CD4-positive, alpha-beta T cell treated with Interleukin-15 for 4 hours (primary cell): ENCODE results near the gene GJA4.
"Not testable (repeated sequence)": the region's sequence is repeated elsewhere in the genome, so short reads cannot be mapped to it uniquely, and the experiment has no call there.

Experiments
- DNase-seq: peaks from one replicate; pipeline ENCODE4 v3.0.0-alpha.2; 2020; ENCODE audit warnings: low spot score

The GJA4 gene

DNA sequence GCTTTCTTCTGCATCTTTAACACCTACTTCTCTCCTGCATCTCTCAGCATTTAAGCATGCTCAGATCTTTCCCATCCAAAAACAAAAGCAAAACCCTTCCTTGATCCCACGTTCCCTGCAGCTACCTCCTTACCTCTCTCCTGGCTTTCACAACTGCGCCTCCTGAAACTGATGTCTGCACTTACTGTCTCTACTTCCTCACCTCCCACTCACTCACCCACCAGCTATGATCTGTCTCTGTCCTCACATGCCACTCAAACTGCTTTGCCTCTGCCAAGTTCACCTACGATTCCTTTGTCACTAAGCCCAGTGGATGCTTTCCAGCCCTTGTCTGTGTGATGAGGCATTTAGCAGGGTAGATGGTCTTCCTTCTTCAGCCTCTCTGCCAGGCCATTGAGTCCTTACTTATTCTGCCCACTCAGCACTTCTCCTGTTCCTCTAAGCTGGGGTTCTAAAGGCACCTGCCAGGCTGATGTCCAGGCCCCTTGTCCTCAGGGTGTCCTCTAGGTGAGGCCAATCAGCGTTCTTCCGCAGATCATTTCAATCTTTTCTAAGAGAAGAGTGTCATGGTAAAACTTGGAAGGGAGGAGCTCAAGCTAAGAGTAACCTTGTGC lies 21.8 kb upstream of the GJA4 start:
- DNase-seq = no peak

DNA sequence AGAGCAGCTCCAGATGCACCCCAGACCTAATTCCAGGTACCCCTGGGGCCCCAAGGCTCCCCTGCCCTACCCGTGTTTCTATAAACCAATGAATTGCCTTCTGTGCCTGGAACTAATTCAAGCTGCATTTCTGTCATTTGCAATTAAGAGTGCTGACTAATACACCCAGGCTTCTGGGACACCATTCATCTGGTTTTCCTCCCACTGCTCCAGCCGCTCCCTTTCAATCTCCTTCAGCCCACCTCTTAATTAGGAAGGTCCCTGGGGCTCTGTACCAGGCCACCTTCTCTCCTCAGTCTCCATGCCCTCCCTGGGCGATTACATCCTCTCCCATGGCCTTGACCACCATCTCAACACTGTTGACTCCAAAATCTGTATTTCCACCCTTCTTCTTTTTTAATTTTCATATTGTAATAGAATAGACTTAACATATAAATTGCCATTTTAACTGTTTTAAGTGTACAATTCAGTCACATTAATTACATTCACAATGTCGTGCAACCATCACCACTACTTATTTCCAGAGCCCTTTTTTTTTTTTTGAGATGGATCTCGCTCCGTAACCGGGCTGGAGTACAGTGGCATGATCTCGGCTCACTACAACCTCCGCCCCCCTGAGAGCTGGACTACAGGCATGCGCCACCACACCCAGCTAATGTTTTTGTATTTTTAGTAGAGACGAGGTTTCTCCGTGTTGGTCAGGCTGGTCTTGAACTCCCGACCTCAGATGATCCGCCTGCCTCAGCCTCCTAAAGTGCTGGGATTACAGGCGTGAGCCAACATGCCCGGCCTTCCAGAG lies 21.0 kb upstream of the GJA4 start:
- DNase-seq = no peak

DNA sequence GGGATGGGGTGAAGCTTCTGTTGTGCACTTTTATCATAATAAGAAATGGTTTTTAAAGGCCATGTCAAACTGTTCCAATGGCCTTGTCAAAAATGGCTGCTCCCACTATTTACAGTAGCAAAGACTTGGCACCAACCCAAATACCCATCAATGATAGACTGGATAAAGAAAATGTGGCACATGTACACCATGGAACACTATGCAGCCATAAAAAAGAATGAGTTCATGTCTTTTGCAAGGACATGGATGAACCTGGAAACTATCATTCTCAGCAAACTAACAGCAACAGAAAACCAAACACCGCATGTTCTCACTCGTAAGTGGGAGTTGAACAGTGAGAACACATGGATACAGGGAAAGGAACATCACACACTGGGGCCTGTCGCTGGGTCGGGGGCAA lies 19.7 kb upstream of the GJA4 start:
- DNase-seq = not testable (repeated sequence)

DNA sequence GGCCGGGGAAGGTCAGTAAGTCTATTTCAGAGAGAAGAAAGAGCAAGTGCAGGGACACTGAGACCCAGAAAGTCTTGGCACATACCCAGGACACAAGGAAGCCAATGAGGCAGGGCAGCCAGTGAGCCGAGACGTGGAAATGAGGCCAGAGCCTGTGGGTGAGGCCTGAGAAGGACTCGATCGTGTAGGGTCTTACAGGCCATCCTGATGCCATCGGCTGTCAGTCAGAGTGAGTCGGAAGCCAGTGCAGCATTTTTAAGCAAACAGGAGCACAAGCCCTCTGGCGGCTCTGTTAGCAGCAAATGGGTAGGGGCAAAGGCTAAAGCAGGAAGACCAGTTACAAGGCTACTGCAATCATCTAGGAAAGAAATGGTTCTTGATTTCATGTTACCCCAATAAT lies 17.8 kb upstream of the GJA4 start:
- DNase-seq = no peak

DNA sequence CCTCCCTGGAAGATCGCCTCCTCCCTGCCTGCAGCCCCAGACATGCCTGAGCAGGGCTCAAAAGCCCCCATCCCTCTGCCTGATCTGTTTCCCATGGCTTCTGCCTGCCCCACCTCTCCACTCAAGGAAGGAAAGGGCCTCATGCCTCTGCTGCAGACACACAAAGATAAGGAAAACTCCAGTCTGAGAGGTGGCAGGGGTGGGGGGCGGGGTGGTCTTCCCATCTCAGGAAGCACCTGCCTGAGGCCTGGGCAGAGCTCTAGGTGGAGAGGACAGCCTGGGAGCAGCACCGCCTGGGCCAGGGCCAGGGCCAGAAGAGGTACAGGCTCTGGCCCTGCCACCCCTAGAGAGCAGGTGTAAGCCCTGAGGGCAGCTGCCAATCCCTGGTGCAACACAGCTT lies 15.9 kb upstream of the GJA4 start:
- DNase-seq = no peak

DNA sequence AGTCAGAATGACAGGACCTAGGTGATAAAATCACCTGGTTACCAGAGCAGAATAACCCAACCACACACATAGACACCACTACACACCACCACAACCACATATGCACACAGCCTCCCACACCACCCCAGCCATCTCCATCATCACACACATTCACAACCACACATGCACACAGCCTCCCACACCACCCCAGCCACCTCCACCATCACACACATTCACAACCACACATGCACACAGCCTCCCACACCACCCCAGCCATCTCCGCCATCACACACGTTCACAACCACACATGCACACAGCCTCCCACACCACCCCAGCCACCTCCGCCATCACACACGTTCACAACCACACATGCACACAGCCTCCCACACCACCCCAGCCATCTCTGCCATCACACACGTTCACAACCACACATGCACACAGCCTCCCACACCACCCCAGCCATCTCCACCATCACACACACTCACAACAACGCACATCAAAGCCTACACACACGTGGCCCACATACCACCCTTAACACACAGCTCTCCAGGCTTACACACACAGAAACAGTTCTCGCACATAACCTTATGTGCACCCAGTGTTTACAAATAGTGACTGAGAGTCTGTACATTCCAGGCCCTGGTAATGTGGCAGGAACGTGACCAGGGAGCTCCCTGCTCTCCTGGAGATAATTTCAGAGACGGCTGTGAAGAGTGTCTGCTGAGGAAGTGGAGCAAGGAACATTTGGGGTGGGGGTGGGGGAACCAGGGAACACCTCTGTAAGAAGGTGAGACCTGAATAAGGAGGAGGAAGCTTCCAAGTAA lies 15.1 kb upstream of the GJA4 start:
- DNase-seq = no peak

DNA sequence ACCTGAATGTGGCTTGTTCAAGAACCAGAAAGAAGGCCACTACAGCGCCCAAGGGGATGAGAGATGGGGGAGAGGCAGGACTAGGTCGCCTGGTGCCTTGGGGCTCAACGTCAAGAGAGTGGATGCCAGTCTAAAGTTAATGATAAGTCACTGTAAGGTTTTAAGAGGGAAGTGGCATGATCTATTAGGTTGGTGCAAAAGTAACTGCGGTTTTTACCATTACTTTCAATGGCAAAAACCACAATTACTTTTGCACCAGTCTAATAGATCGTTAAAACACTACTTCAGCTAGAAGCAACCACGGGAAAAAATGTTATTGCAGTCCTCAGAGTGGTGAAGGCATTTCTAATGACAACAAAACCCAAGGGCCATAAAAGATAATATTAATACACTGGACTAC lies 14.4 kb upstream of the GJA4 start:
- no peak for DNase-seq

DNA sequence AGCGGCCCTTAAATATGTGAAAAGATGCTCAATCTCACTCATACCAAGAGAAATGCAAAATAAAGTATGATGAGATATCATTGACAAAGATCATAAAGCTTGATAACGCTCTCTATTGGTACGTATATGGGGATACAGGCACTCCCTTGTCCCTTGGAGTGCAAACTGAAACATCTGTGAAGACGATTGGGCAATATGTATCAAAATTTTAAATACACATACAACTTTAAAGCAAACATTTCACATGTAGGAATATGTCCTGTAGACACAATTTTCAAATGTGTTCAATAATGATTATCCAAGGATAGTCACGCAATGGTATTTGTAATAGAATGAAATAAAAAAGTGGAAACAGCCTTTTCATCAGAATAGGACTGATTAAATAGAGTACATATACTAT lies 13.8 kb upstream of the GJA4 start:
- no peak for DNase-seq

DNA sequence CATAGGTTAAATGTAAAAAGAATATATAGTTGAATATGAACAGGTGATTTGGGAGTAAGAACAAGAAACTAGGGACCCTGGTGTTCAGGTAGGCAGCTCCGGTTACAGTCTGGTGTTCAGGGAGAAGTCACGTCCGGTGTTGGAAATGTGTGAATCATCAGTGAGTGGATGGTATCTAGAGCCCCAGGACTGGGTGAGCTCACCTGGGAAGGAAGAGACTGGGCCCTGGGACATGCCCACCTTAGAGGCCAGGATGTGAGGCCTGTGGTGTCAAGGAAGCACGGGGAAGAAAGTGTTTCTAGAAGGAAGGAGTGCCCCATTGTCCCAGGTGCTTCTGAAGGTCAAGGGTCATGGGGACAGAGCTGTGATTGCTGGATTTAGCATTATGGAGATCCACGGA lies 13.3 kb upstream of the GJA4 start:
- DNase-seq = no peak

DNA sequence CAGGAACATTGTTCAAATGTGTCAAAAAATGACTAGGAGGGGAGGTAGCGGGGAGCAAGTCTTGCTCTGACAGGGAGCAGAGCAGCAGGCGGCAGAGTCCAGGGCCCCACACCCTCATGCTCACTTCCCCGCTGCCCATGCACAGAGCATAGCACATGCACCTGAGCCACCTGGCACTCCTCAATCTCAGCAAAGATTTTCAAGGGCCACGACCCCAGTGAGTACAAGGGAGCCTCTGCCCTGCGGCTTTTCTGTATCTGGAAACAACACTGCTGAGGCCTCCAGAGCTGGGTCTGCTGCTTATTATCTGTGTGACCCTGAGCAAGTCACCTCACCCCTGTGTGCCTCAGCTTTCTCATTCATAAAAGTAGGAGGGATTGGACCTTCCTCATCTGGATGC lies 12.8 kb upstream of the GJA4 start:
- DNase-seq = no peak

DNA sequence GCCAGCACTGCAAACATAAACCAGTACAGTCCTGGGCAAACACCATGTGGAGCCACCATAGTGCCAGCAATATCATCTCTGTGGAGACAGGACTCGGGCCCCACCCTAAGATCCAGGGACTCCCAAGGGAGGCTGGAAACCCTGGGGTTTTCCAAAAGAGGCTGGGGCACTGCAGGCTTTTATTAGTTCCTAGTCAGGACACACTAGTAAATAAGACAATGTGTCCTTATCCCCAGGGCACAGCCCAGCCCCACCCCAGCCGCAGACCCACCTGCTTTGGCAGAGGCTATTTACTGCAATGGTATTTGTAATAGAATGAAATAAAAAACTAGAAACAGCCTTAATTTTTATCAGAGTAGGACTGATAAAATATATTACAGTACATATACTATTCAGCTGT lies 12.3 kb upstream of the GJA4 start:
- no peak for DNase-seq

DNA sequence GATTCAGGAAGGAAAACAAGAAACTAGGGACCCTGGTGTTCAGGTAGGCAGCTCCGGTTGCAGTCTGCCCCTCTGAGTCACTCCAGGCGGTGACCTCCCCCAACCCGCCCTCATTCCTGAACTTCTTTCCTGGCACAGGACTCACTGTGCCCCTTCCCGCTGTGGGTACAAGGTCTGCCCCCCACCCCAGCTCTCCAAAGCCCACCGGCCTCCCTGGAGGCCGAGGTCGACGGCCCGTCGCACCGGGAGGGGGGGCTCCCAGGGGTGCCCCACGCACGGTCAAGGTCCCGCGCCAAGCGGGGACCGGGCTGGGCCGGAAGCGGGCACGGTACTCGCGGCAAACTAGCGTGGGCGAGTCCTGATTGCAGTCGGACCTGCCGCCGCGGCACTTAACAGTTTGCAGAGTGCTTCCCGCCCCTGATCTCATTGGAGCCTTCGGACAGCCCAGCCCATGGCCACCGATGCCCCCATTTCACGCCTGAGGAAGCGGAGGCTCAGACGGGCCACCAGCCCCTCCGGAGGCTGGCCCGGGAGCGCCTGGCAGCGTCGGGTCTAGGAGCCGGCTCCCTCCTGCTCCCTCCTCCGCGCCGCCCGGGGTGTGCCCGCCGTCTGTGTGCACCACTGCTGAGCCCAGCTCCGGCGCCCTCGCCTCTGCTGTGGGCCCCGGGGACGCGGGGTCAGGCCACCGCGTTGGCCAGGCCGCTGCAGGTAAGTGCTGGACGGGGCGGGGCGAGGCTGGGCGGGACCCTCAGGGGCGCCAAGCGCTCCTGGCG lies 11.5 kb upstream of the GJA4 start, which contains the start of gene GJB3:
Gene GJB3 (plus strand): TSS at position 144 of the 773 bp plus-strand sequence. CDS start 3,549 bp downstream, outside the sequence.
- DNase-seq = no peak

DNA sequence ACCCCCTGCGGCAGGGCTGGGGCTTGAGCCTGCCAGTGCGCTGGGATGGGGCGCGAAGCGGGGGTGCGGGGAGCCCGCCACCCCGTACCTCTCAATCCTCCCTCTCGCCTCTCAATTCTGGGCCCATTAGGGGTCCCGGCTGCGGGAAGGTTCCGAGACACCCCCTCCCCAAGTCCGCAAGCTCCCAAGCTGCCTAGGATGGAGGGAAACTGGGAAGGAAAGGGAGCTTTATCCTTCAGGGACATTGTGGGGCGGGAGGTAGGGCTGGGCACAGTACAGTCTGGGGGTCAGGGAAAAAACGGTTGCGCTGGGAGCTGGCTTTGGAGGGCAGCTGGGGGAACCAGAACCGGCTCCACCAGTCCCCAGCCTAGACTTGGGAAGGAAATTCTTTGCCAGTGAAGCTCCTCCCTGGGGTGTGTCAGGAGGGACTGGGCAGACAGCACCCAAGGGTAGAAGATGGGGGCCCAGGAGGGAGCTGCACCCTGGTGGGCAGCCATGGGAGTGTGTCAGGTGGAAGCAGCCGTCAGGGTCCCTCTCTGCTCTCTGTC lies 10.9 kb upstream of the GJA4 start:
- DNase-seq = no peak

DNA sequence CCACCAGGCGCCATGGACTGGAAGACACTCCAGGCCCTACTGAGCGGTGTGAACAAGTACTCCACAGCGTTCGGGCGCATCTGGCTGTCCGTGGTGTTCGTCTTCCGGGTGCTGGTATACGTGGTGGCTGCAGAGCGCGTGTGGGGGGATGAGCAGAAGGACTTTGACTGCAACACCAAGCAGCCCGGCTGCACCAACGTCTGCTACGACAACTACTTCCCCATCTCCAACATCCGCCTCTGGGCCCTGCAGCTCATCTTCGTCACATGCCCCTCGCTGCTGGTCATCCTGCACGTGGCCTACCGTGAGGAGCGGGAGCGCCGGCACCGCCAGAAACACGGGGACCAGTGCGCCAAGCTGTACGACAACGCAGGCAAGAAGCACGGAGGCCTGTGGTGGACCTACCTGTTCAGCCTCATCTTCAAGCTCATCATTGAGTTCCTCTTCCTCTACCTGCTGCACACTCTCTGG lies 8.0 kb upstream of the GJA4 start:
- no peak for DNase-seq

DNA sequence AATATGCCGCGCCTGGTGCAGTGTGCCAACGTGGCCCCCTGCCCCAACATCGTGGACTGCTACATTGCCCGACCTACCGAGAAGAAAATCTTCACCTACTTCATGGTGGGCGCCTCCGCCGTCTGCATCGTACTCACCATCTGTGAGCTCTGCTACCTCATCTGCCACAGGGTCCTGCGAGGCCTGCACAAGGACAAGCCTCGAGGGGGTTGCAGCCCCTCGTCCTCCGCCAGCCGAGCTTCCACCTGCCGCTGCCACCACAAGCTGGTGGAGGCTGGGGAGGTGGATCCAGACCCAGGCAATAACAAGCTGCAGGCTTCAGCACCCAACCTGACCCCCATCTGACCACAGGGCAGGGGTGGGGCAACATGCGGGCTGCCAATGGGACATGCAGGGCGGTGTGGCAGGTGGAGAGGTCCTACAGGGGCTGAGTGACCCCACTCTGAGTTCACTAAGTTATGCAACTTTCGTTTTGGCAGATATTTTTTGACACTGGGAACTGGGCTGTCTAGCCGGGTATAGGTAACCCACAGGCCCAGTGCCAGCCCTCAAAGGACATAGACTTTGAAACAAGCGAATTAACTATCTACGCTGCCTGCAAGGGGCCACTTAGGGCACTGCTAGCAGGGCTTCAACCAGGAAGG lies 7.4 kb upstream of the GJA4 start:
- DNase-seq = no peak

DNA sequence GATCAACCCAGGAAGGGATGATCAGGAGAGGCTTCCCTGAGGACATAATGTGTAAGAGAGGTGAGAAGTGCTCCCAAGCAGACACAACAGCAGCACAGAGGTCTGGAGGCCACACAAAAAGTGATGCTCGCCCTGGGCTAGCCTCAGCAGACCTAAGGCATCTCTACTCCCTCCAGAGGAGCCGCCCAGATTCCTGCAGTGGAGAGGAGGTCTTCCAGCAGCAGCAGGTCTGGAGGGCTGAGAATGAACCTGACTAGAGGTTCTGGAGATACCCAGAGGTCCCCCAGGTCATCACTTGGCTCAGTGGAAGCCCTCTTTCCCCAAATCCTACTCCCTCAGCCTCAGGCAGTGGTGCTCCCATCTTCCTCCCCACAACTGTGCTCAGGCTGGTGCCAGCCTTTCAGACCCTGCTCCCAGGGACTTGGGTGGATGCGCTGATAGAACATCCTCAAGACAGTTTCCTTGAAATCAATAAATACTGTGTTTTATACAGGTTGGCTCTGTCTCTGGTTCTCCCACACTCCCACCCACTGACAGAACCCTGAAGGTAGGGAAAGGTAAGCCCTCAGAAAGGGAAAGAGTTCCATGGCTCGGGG lies 6.8 kb upstream of the GJA4 start:
- DNase-seq = no peak

DNA sequence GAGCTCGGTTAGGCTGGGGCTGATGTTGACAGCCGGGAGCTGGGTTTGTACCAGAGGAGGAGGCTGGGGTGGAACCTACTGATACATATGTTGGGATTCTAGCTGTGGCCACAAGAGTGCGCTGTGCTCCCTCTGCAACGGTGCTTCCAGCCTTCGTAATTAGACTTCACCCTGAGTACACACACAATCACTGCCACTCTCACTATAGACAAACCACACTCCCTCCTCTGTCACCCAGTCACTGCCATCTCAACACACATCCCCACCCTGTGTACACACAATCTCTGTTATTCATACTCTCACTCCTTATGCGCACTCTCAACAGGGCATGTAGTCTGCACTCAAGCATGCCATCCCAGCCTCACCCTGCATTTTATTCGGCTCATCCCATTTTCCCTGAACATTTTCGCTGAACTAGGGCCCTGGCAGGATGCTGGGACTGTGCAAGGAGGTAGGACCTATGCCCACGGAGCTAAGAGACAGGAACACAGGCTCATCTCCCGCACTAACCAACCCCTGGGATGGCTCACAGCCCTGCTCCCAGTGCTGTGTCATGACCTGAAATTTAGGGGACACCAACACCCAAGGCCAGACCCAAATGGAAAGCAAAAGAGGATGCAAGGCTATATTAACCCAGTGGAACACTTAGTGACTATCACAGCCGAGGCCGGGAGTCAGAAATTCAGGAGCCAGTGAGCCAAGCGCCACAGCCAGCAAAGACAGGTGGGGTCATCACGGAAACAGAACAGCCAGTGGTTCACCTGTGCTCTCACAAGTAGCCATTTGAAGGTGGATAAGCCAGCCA lies 6.1 kb upstream of the GJA4 start:
- peak; percentile 44 for DNase-seq

DNA sequence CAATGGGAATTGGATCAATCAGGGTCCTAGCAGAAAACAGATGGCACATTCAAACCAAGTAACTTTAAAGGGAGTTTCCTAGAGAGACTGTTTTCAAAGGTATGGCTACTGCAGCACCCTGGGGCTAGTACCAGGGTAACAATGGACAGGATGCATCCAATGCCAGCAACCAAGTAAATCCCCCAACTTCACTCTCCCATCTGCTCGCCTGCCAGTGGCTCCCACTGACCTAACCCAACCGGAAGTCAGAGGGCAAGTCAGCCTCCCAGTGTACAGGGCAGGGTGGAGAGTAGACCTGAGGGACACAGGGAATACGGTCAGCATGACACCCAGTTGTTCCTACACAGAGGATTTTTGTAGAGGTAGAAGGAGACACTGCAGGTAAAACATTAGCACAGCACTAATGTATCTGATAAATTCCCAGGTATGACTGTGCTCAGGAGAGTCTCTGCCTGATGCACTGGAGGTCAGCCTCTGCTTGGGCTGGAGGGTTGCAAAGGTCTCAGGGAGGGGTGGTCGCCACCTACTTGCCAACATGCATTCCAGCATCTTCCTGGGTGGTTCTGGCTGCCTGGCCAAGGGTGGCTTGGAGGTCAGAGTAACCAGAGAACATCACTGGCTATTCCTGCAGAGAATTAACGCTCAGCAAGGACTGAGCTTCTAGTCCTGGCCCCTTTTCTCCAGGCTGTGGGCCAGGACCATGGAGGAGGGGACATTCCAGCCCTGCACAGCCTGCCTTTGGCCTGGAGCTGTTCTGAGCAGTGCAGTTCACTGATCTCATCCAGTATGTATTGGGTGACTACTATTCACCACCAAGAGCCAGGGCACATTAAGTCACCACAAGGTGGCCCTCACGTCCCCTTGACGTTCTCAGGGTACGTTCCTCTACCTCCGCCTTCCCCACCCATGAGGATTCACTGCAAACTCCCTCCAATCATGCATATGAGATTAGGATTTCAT lies 5.1 kb upstream of the GJA4 start:
- DNase-seq = no peak

DNA sequence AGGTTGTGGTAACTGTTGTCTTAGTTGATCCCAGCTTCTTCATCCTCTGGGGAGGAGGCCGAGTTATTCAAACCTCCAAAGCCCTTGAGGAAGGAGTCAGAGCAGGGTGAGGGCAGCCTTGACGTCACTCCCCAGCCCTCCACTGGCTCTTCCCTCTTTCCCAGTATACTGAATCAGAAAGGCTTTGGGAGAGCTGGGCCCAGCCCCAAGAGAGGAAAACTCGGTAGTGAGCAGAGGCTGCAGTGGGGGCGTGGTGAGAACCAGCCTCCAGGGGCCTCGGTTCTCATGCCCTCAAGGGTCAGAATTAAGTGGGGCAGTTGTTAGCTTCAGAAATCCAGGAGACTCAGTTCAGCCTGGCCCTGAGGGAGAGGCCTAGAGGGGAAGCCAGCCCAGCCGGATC lies 1.8 kb upstream of the GJA4 start:
- DNase-seq = no peak
